Measurements from ENCODE around the gene CAMK1D. TPM values are rescaled to one million over a fixed set of nuclear protein-coding genes. Genes with fewer than 3 reads are reported as not detected.

Gene CAMK1D
- total RNA-seq, 1 donor from 2014 or later, result 7.6 TPM

- Mint-ChIP-seq H3K36me3 (no peaks in the 10 kb centered on the region), H3K9me3 (no peaks in the 10 kb centered on the region), H3K4me1 (no peaks in the 10 kb centered on the region), H3K27me3 (ENCODE audit: low read depth) (peaks cover 25% of the 10 kb centered on the region), H3K27ac (no peak overlapping the region), H3K4me3 (no peak overlapping the region)
- no peak for TF ChIP-seq CTCF (IDR thresholded peaks at IDR 0.05; ENCODE audit: unreplicated experiment)
- DNase-seq (ENCODE audit: low spot score in 2 of 2, unreplicated experiment in 2 of 2), result no peak
Measured at GRCh38 chr10:12564173-12564572, 214.8 kb downstream of the CAMK1D start.

- H3K4me3 Mint-ChIP-seq, result no peak overlapping the region
- no peaks in the 10 kb centered on the region for H3K4me1 Mint-ChIP-seq
- H3K27me3 Mint-ChIP-seq (ENCODE audit: low read depth), result peaks cover 14% of the 10 kb centered on the region
- no peak for DNase-seq (ENCODE audit: low spot score in 2 of 2, unreplicated experiment in 2 of 2)
- TF ChIP-seq CTCF (IDR thresholded peaks at IDR 0.05; ENCODE audit: unreplicated experiment), result no peak
- H3K9me3 Mint-ChIP-seq, result no peaks in the 10 kb centered on the region
- H3K27ac Mint-ChIP-seq, result no peak overlapping the region
- H3K36me3 Mint-ChIP-seq, result no peaks in the 10 kb centered on the region
Measured at GRCh38 chr10:12566161-12567115, 217.1 kb downstream of the CAMK1D start.

- no peaks in the 10 kb centered on the region for H3K27me3 Mint-ChIP-seq (ENCODE audit: low read depth)
Measured at GRCh38 chr10:12568391-12569009, 219.2 kb downstream of the CAMK1D start.

GRCh38 chr10:12572281-12572680 lies 222.9 kb downstream of the CAMK1D start:
- TF ChIP-seq CTCF (IDR thresholded peaks at IDR 0.05; ENCODE audit: unreplicated experiment), result no peak
- H3K4me1 Mint-ChIP-seq, result no peaks in the 10 kb centered on the region
- no peak for DNase-seq (ENCODE audit: low spot score in 2 of 2, unreplicated experiment in 2 of 2)
- H3K4me3 Mint-ChIP-seq, result no peak overlapping the region
- no peaks in the 10 kb centered on the region for H3K27me3 Mint-ChIP-seq (ENCODE audit: low read depth)
- H3K9me3 Mint-ChIP-seq, result peaks cover 8% of the 10 kb centered on the region
- no peaks in the 10 kb centered on the region for H3K36me3 Mint-ChIP-seq
- no peak overlapping the region for H3K27ac Mint-ChIP-seq

More at GRCh38 chr10:12568391-12569009, 219.2 kb downstream of the CAMK1D start:
- Mint-ChIP-seq H3K4me3 (no peak overlapping the region), H3K4me1 (no peaks in the 10 kb centered on the region), H3K9me3 (no peaks in the 10 kb centered on the region), H3K36me3 (no peaks in the 10 kb centered on the region), H3K27ac (no peak overlapping the region)
- no peak for DNase-seq (ENCODE audit: low spot score in 2 of 2, unreplicated experiment in 2 of 2)
- TF ChIP-seq CTCF (IDR thresholded peaks at IDR 0.05; ENCODE audit: unreplicated experiment), result no peak

- DNase-seq (ENCODE audit: low spot score in 2 of 2, unreplicated experiment in 2 of 2), result no peak
- Mint-ChIP-seq H3K4me1 (no peaks in the 10 kb centered on the region), H3K27me3 (ENCODE audit: low read depth) (no peaks in the 10 kb centered on the region), H3K4me3 (no peak overlapping the region), H3K27ac (no peak overlapping the region), H3K9me3 (peaks cover 36% of the 10 kb centered on the region), H3K36me3 (no peaks in the 10 kb centered on the region)
- no peak for TF ChIP-seq CTCF (IDR thresholded peaks at IDR 0.05; ENCODE audit: unreplicated experiment)
Measured at GRCh38 chr10:12577610-12578009, 228.3 kb downstream of the CAMK1D start.

Data from mesothelial cell of epicardium (in vitro differentiated cells).